K562 (cell line): ENCODE data around the gene SCN1B. TPM values are rescaled to one million over a fixed set of nuclear protein-coding genes. Genes with fewer than 3 reads are reported as not detected.

ENCODE experiments used
- ATAC-seq: fragments of 200-7000 bp; cut with Tn5 transposase; 3 replicates; pipeline ENCODE4 v1.9.1; 2020; ENCODE audit warnings: moderate library complexity
- BruUV-seq: library from RNA; stranded (reverse); fragments of 400-500 nt; replicated peaks from 2 replicates; lab custom pipeline; 2021; lab: Mats Ljungman, UMichigan
- CTCF ChIA-PET: fragments of 300-600 bp; formaldehyde crosslinking; extraction: SDS; loops from one replicate; lab custom pipeline; 2021; ENCODE audit warnings: low intra/inter-chr PET ratio; lab: Yijun Ruan, JAX
- POLR2A ChIA-PET: fragments of 300-600, 350-650 bp; sonication (Branson Sonifier 250); formaldehyde crosslinking; extraction: SDS; loops from one replicate; lab custom pipeline; 2021; ENCODE audit warnings: antibody characterized with exemption, inconsistent platforms; lab: Yijun Ruan, JAX
- DNase-seq, 4 experiments: peaks; one replicate each; pipeline versions ENCODE4 v3.0.0 to v3.0.0-alpha.2; 2011 to 2018; ENCODE audit warnings: low spot score in 3 of 4, mixed read lengths in 3 of 4; ENCODE audit errors: extremely low read depth in 1 of 4
- FAIRE-seq: peaks from 2 replicates; lab custom pipeline; 2011; peaks lifted over from hg19 to GRCh38; lab: Jason Lieb, UNC
- H2AFZ ChIP-seq: 2 replicates; pipeline ENCODE4 v1.6.0; 2011; ENCODE audit warnings: low read depth, low read length, control low read depth, inconsistent platforms
- H3K27ac ChIP-seq: fragments of 200-600 bp; 3 replicates; pipeline ENCODE4 v1.8.0; 2011; ENCODE audit warnings: low read depth, mild to moderate bottlenecking, control low read depth, inconsistent platforms, low read length, moderate library complexity, mixed read lengths; ENCODE audit errors: extremely low read depth
- H3K27me3 ChIP-seq, 2 experiments: fragments of 300-600 bp in 1 of 2; 2 replicates in 1 of 2; 3 replicates in 1 of 2; pipeline versions ENCODE4 v1.6.0 to v1.8.0; 2011; ENCODE audit warnings: inconsistent platforms in 2 of 2, low read length in 2 of 2, mild to moderate bottlenecking in 1 of 2, mixed read lengths in 1 of 2, moderate library complexity in 1 of 2; ENCODE audit not compliant: control insufficient read depth in 2 of 2, insufficient read depth in 2 of 2
- H3K36me3 ChIP-seq: fragments of 300-600 bp; 3 replicates; pipeline ENCODE4 v1.8.0; 2011; ENCODE audit warnings: mild to moderate bottlenecking, low read length, inconsistent platforms; ENCODE audit not compliant: control insufficient read depth, insufficient read depth
- H3K4me1 ChIP-seq, 2 experiments: fragments of 200-600 bp in 1 of 2; replicated peaks in 1 of 2; 2 replicates in 1 of 2; 3 replicates in 1 of 2; pipeline versions ENCODE4 v1.5.1 to v1.8.0; 2011; ENCODE audit warnings: inconsistent platforms in 2 of 2, low read length in 2 of 2, mild to moderate bottlenecking in 1 of 2, mixed read lengths in 1 of 2, moderate library complexity in 1 of 2; ENCODE audit not compliant: control insufficient read depth in 2 of 2, insufficient read depth in 2 of 2
- H3K4me2 ChIP-seq: 2 replicates; pipeline ENCODE4 v1.6.1; 2011; ENCODE audit warnings: low read length, control low read depth, inconsistent platforms, mixed read lengths; ENCODE audit not compliant: insufficient read depth
- H3K4me3 ChIP-seq: fragments of 200-600 bp; sonication (generic), shearing (Covaris generic); 2 replicates; pipeline ENCODE4 v1.5.1; 2016; ENCODE audit warnings: control low read depth, inconsistent platforms
- H3K79me2 ChIP-seq: fragments of 200-600 bp; 3 replicates; pipeline ENCODE4 v1.8.0; 2011; ENCODE audit warnings: low read length, inconsistent platforms; ENCODE audit not compliant: control insufficient read depth, insufficient read depth
- H3K9ac ChIP-seq, 2 experiments: 2 replicates each; pipeline versions ENCODE4 v1.6.0 to v1.6.1; 2011; ENCODE audit warnings: low read depth in 2 of 2, low read length in 2 of 2, control low read depth in 1 of 2, inconsistent platforms in 1 of 2, mild to moderate bottlenecking in 1 of 2, mixed read lengths in 1 of 2; ENCODE audit not compliant: insufficient read depth in 1 of 2
- H3K9me1 ChIP-seq: one replicate; pipeline ENCODE4 v1.6.0; 2011; ENCODE audit warnings: inconsistent platforms, mild to moderate bottlenecking, low read length, moderate library complexity; ENCODE audit not compliant: control insufficient read depth, insufficient read depth
- H3K9me3 ChIP-seq: replicated peaks from 2 replicates; pipeline ENCODE4 v1.5.1; 2011; ENCODE audit warnings: low read depth, low read length, inconsistent platforms; ENCODE audit not compliant: control insufficient read depth, insufficient read depth
- H4K20me1 ChIP-seq: replicated peaks from 2 replicates; pipeline ENCODE4 v1.6.1; 2011; ENCODE audit warnings: low read length, inconsistent platforms, mixed read lengths; ENCODE audit not compliant: control insufficient read depth, insufficient read depth
- GABPB2 ChIP-seq: fragments of 250-450 bp; sonication (Bioruptor Pico); conservative IDR thresholded peaks from 2 replicates; pipeline ENCODE4 v1.5.1; 2021; ENCODE audit warnings: mild to moderate bottlenecking
- NCOA2 ChIP-seq, 2 experiments: fragments of 450-650 bp; IDR thresholded peaks; 2 replicates each; pipeline ENCODE4 v1.6.1; 2018; ENCODE audit warnings: mild to moderate bottlenecking in 2 of 2, moderate library complexity in 1 of 2; ENCODE audit not compliant: partially characterized antibody in 2 of 2
- PPARD ChIP-seq: fragments of 250-450 bp; sonication (Bioruptor Pico); IDR thresholded peaks from 2 replicates; pipeline ENCODE4 v1.8.0; 2022; ENCODE audit warnings: inconsistent platforms, mild to moderate bottlenecking, moderate library complexity
- YY1 ChIP-seq, 3 experiments: IDR thresholded peaks; 2 replicates each; pipeline ENCODE4 v1.6.1; 2011; ENCODE audit warnings: low read length in 2 of 3, mild to moderate bottlenecking in 2 of 3, moderate library complexity in 2 of 3, borderline replicate concordance in 1 of 3, control low read depth in 1 of 3, low read depth in 1 of 3; ENCODE audit not compliant: insufficient read depth in 3 of 3, insufficient replicate concordance in 2 of 3, control insufficient read depth in 1 of 3, insufficient read length in 1 of 3; ENCODE audit errors: extremely low read depth in 1 of 3
- ZBTB1 ChIP-seq: sonication (generic); formaldehyde crosslinking; IDR thresholded peaks from 2 replicates; pipeline ENCODE4 v1.8.1; 2023; ENCODE audit warnings: missing genetic modification reagents, low read depth, mild to moderate bottlenecking, borderline replicate concordance
- ZBTB34 ChIP-seq: fragments of 250-450 bp; sonication (Bioruptor Pico); IDR thresholded peaks from 2 replicates; pipeline ENCODE4 v1.8.0; 2021; ENCODE audit warnings: mild to moderate bottlenecking, moderate library complexity
- ZNF609 ChIP-seq: sonication (generic); formaldehyde crosslinking; IDR thresholded peaks from 2 replicates; pipeline ENCODE4 v1.8.1; 2023; ENCODE audit warnings: missing genetic modification reagents, mild to moderate bottlenecking, borderline replicate concordance
- ZNF785 ChIP-seq: fragments of 250-450 bp; sonication (Bioruptor Pico); IDR thresholded peaks from 2 replicates; pipeline ENCODE4 v1.4.0; 2020; ENCODE audit warnings: mild to moderate bottlenecking
- WGBS: fragments of 100-300 bp; shearing (Covaris generic); methylation state at CpG from one replicate; pipeline ENCODE4 v1.1.6; 2016; ENCODE audit warnings: low coverage, mixed read lengths; ENCODE audit not compliant: insufficient coverage; ENCODE audit errors: missing lambda C conversion rate; 5-methylcytosine and 5-hydroxymethylcytosine counted together
- in situ Hi-C: fragments of 300-500 bp; cut with MboI; formaldehyde crosslinking; loops from 4 replicates; pipeline ENCODE4 v1.15.0; 2018; ENCODE audit warnings: inconsistent platforms, mixed read lengths
- intact Hi-C: fragments of 100-400 bp; cut with micrococcal nuclease; formaldehyde crosslinking; loops from 2 replicates; pipeline ENCODE4 v1.14.2; 2022
- polyA plus RNA-seq, 8 experiments: library from polyadenylated mRNA; depleted of rRNA in 4 of 8; stranded (reverse) in 5 of 8; unstranded in 3 of 8; fragments of >200 nt; fragmentation: Nextera tagmentation in 2 of 8; fragmentation: Illumina TruSeq in 1 of 8; extraction: Ambion mirVana in 2 of 8; extraction: Trizol in 1 of 8; gene quantifications; 2 replicates each; pipeline versions ENCODE4 v1.2.1 to v1.2.3, GENCODE V29; 2011 to 2014; ENCODE audit warnings: inconsistent platforms in 1 of 8, missing spikeins in 1 of 8
- total RNA-seq, 7 experiments: library from RNA; depleted of rRNA in 6 of 7; stranded (reverse); fragments of >200 nt in 6 of 7; fragmentation: Illumina TruSeq in 2 of 7; extraction: Trizol in 2 of 7; gene quantifications; 2 replicates each; pipeline versions ENCODE4 v1.2.1 to v1.2.3, GENCODE V29; 2011 to 2021; ENCODE audit warnings: low replicate concordance in 1 of 7

SCN1B gene
- total and polyA plus RNA-seq, 9 of the 15 experiments (the other 6 are each of a cell fraction or from before 2014, with no cell fraction given): 0.03 to 2.5 (median 0.91) TPM

GRCh38 chr19:35070471-35070870 is 40.2 kb downstream of the SCN1B start:
- in situ Hi-C loops (no loop called here), intact Hi-C loops (no loop called here)
- POLR2A ChIA-PET: interaction anchor here (1.0 to 1.4 kb wide), 3 partner anchors 9 to 16 kb away, joined by 3 to 4 read pairs (median 3); no protein-coding TSS in a partner anchor
- H3K27me3 ChIP-seq: peaks cover under 1 to 20% of the 10 kb centered on the region in 2 experiments; a peak in 2 of 5 replicates
- no peaks in the 10 kb centered on the region for H3K79me2 ChIP-seq
- TF ChIP-seq NCOA2 (IDR thresholded peaks at IDR 0.05; ENCODE audit: partially characterized antibody in 2 of 2): no peak
- TF ChIP-seq YY1 (IDR thresholded peaks at IDR 0.05; ENCODE audit: borderline replicate concordance in 1 of 3, control insufficient read depth in 1 of 3, extremely low read depth in 1 of 3, insufficient read depth in 3 of 3, insufficient read length in 1 of 3, insufficient replicate concordance in 2 of 3, low read depth in 1 of 3, low read length in 2 of 3): peak; percentile 31 to 83 (median 41)
- no peak for TF ChIP-seq ZBTB1 (CRISPR knock-in tag)
- TF ChIP-seq GABPB2 (CRISPR knock-in tag): no peak
- TF ChIP-seq PPARD: no peak
- no peak for TF ChIP-seq ZNF609
- no peak for TF ChIP-seq ZBTB34 (CRISPR knock-in tag)
- no peak for TF ChIP-seq ZNF785
- H3K9me1 ChIP-seq: no peaks in the 10 kb centered on the region
- H3K9ac ChIP-seq: no peak overlapping the region
- no peaks in the 10 kb centered on the region for H4K20me1 ChIP-seq
- H3K4me3 ChIP-seq: no peak overlapping the region
- FAIRE-seq (no peak), DNase-seq (peak in 2 of 4 experiments; percentile 38 to 39), ATAC-seq (no peak)
- no peak overlapping the region for H3K4me2 ChIP-seq
- BruUV-seq: no TSS peak
- no peak overlapping the region for H3K27ac ChIP-seq
- H3K9me3 ChIP-seq: peaks cover 5% of the 10 kb centered on the region; the same call in 1 of the 2 replicates
- H2AFZ ChIP-seq: no peak overlapping the region
- no peaks in the 10 kb centered on the region for H3K36me3 ChIP-seq
- CTCF ChIA-PET: no interaction called here
- peaks cover 5 to 26% of the 10 kb centered on the region in 2 experiments; a peak in 3 of 5 replicates for H3K4me1 ChIP-seq
- WGBS: 8% methylated on average over 3 of the region's 3 CpGs
